Measurements from ENCODE around the gene PKIB. TPM values are rescaled to one million over a fixed set of nuclear protein-coding genes. Genes with fewer than 3 reads are reported as not detected.

The PKIB gene
- total and polyA plus RNA-seq, 2 experiments from 2014 or later: 51.0 to 85.8 TPM

DNA sequence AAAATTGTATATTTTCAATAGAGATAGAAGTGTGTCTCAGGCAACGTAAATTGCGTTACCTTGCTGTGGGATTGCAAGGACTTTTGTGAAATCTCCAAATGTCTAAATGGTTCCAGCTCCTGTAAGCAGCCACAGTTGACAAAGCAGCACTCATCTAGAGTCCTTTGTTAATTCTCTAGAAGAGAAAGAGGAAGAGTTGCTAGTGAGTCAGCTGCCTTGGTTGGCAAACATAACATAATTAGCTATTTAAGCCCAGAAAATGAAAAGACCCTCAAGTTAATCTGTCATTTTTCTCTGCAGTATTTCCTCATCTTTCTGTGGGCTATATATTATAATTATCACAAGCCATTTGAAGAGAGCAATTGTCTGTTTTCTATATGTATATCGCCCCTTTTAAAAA is 102.9 kb downstream of the PKIB start:
- TF ChIP-seq, protein P1, sequence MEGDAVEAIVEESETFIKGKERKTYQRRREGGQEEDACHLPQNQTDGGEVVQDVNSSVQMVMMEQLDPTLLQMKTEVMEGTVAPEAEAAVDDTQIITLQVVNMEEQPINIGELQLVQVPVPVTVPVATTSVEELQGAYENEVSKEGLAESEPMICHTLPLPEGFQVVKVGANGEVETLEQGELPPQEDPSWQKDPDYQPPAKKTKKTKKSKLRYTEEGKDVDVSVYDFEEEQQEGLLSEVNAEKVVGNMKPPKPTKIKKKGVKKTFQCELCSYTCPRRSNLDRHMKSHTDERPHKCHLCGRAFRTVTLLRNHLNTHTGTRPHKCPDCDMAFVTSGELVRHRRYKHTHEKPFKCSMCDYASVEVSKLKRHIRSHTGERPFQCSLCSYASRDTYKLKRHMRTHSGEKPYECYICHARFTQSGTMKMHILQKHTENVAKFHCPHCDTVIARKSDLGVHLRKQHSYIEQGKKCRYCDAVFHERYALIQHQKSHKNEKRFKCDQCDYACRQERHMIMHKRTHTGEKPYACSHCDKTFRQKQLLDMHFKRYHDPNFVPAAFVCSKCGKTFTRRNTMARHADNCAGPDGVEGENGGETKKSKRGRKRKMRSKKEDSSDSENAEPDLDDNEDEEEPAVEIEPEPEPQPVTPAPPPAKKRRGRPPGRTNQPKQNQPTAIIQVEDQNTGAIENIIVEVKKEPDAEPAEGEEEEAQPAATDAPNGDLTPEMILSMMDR (IDR thresholded peaks at IDR 0.05; ENCODE audit: low read depth, low read length): no peak
- Histone ChIP-seq H3K36me3 (no peaks in the 10 kb centered on the region), H3K4me1 (ENCODE audit: low read depth) (peaks cover 15% of the 10 kb centered on the region), H3K27me3 (no peaks in the 10 kb centered on the region), H3K4me3 (no peak overlapping the region), H3K27ac (no peak overlapping the region), H3K9me3 (ENCODE audit: low read depth) (no peaks in the 10 kb centered on the region)
- no peak for DNase-seq (ENCODE audit: low read depth in 1 of 2, low spot score in 1 of 2)

DNA sequence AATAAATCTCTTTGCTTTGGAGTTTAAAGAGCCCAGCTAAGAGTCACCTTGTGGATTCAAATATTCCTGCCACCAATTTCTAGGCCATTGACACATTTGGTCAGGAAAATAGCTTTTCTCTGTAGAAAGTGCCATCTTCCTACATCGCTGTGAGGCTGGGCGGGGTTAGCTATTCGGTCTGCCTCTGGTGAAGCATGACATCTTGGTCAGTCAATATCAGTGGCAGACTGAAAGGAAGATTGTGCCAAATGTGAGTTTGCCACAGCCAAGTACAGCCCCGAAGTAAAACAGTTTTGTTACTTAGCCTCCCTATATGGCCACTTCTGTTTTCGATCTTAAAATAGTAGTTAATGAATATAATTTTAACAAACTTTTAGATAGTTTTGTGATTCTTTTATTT is 103.9 kb downstream of the PKIB start:
- no peaks in the 10 kb centered on the region for H3K36me3 ChIP-seq
- no peak for DNase-seq (ENCODE audit: low read depth in 1 of 2, low spot score in 1 of 2)
- TF ChIP-seq, protein P1 (IDR thresholded peaks at IDR 0.05; ENCODE audit: low read depth, low read length): no peak
- no peaks in the 10 kb centered on the region for H3K9me3 ChIP-seq (ENCODE audit: low read depth)
- H3K4me3 ChIP-seq: no peak overlapping the region
- H3K27me3 ChIP-seq: no peaks in the 10 kb centered on the region
- peaks cover 15% of the 10 kb centered on the region for H3K4me1 ChIP-seq (ENCODE audit: low read depth)
- H3K27ac ChIP-seq: no peak overlapping the region

DNA sequence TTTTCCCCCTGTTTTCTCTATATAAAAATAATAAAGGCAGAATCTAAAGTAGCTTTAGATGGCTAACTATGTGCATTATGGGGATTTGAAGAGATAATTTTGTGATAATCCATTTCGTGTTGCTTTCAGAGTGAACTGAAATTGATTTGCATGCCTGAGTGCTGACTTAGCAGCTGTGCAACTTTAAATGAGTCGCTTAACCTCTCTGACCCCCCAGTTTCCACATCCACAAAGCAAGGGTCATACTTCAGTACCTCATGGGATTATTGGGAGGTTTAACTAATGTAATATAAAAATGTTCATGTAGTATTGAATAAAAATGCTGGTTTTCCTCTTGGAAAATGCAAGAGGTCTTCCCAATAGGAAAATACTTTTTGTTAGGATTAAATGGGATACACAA is 105.5 kb downstream of the PKIB start:
- H3K9me3 ChIP-seq (ENCODE audit: low read depth): no peaks in the 10 kb centered on the region
- TF ChIP-seq, protein P1 (IDR thresholded peaks at IDR 0.05; ENCODE audit: low read depth, low read length): no peak
- no peaks in the 10 kb centered on the region for H3K27me3 ChIP-seq
- no peak overlapping the region for H3K27ac ChIP-seq
- no peaks in the 10 kb centered on the region for H3K36me3 ChIP-seq
- H3K4me3 ChIP-seq: no peak overlapping the region
- DNase-seq (ENCODE audit: low read depth in 1 of 2, low spot score in 1 of 2): no peak
- peaks cover 15% of the 10 kb centered on the region for H3K4me1 ChIP-seq (ENCODE audit: low read depth)

DNA sequence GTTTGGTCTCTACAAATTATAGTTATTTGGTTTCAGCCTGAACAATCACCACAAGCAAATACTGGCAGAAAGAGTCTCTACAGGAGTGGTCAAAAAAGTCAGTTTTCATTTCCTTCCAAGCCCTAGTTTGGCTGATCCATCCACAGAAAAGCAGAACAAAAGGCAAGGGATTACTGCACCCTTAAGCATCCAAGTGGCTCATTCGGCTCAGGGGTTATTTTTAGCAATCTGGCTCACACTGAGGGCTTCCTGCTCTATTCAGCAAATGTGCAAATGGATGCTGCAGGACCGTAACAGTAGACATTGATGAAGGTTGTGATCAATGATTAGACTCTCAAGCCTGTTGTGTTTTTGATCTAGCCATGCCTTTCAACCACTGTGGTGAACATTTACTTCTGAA is 107.1 kb downstream of the PKIB start:
- Histone ChIP-seq H3K4me3 (no peak overlapping the region), H3K4me1 (ENCODE audit: low read depth) (peaks cover 14% of the 10 kb centered on the region), H3K9me3 (ENCODE audit: low read depth) (no peaks in the 10 kb centered on the region), H3K36me3 (no peaks in the 10 kb centered on the region), H3K27me3 (no peaks in the 10 kb centered on the region), H3K27ac (peak overlapping the region; percentile 24)
- TF ChIP-seq, protein P1 (IDR thresholded peaks at IDR 0.05; ENCODE audit: low read depth, low read length): no peak
- peak in 1 of 2 donors; percentile 67 for DNase-seq (ENCODE audit: low read depth in 1 of 2, low spot score in 1 of 2)

DNA sequence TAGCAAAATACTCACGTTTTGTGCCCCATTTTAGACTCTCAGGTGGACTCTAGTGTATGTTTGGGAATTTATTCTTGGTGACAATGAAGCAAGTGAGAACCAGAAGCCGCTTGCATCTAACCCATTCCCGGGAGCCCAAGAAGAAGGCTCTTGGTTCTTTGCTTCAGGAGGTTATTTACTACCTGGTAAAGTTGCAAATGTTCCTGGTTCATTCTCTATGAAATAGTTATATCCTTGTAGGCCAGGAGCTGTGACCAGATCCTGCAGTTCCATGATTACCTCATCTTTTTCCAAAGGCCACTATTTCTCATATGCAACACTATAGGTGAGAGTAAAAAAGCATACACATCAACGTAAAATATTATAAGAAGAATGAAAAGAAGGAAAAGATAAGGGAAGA is 108.4 kb downstream of the PKIB start:
- TF ChIP-seq, protein P1 (IDR thresholded peaks at IDR 0.05; ENCODE audit: low read depth, low read length): no peak
- no peak overlapping the region for H3K4me3 ChIP-seq
- DNase-seq (ENCODE audit: low read depth in 1 of 2, low spot score in 1 of 2): no peak
- no peak overlapping the region for H3K27ac ChIP-seq
- no peaks in the 10 kb centered on the region for H3K9me3 ChIP-seq (ENCODE audit: low read depth)
- H3K4me1 ChIP-seq (ENCODE audit: low read depth): peaks cover 8% of the 10 kb centered on the region
- H3K36me3 ChIP-seq: no peaks in the 10 kb centered on the region
- H3K27me3 ChIP-seq: no peaks in the 10 kb centered on the region

DNA sequence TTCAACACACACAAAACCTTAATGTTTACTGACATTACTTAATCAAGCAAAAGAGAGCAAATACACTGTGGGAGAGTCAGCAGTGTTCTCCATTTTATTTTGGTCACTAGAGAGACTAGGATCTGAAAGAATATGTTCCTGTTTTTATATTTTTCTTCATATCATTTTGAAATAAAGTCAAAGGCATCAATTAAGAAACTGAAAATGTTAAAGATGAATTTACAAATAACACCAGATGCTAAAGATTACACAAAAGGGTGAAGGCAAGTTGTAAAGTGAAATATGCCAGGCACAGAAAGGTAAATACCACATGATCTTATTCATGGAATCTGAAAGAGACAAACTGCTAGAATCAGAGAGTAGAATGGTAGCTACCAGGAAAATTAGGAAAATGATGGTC is 109.0 kb downstream of the PKIB start:
- Histone ChIP-seq H3K27ac (no peak overlapping the region), H3K4me1 (ENCODE audit: low read depth) (peaks cover 8% of the 10 kb centered on the region), H3K9me3 (ENCODE audit: low read depth) (no peaks in the 10 kb centered on the region), H3K4me3 (no peak overlapping the region), H3K36me3 (no peaks in the 10 kb centered on the region), H3K27me3 (no peaks in the 10 kb centered on the region)
- DNase-seq (ENCODE audit: low read depth in 1 of 2, low spot score in 1 of 2): no peak
- TF ChIP-seq, protein P1 (IDR thresholded peaks at IDR 0.05; ENCODE audit: low read depth, low read length): no peak
